ENCODE measurements around the gene UGT1A5.
A peak's percentile ranks its signal among the peaks of the same experiment; 100 is the strongest.

The UGT1A5 gene

DNA sequence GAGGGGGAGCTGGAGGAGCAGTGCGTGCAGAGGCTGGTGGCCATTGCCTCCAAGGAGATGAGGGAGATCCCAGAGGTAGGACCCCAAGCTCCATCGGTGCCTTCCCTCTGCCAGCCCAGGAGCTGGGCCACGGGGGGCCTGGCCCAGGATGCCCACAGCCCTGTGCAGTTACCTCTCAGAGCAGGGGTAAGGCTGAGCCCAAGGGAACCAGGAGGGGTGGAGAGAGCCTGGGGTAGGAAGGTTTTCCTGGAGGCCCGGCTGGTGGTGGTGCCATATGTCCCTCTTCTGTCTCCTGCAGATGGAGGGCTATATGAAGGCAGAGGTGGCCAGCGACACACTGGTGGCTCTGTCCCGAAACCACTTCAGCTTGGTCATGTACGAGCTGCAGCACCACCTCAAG is 76.8 kb downstream of the UGT1A5 start:
- no peak for DNase-seq (ENCODE audit: low read depth)

DNA sequence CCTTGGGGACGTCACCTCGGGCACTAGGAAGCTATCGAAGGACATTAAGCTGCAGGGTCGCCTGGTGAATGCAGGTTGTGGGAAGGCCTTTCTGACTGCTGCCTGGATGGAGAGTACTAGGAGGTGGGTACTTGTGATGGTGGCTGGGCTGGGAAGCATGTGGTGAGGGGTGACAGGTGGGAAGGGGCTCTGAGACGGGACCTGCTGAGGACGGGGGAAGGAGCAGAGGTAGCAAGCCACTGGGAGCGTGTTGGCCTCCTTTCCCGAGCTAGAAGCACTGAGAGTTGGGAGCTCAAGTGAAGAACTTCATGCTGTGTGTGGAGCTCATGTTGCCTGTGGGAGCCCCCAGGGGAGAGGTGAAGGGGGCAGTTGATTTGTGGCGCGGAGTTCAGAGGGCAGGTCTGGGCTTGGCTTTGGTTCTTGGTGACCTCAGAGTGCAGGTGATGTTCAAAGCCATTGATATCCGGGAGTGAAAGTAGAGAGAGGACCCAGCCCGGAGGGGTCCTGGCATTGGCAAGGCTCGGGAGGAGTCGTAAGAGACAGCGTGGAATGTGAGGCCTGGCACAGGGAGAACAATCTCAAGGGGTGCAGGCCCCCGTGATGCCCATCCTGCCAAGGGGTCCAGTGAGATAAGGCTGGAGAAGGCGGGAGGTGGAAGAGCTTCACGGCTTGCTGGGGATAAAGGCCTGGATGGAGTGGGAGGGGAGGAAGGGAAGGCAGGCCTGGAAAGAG is 78.6 kb downstream of the UGT1A5 start:
- DNase-seq (ENCODE audit: low read depth): no peak

DNA sequence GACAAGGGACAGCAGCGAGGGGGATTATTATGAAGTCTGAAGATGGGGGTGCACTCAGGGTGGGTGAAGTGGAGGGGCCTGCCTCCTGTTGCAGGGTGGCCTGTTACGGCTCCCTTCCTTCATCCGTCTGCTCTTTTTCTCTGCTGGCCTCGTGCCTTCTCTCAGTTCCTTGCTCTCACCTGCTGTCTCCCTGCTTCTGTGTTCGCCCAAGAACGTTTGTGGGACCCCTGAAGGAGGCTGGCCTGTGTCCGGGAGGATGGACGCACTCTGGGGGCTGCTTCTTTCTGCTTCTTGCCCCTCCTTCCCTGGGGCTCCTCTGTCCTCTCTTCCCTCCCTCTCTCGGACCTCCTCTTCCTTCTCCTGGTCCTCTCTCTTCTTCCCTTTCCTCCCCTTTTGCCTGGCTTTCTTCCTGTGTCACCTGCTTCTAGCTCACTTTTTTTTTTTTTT is 79.2 kb downstream of the UGT1A5 start:
- DNase-seq (ENCODE audit: low read depth): no peak

DNA sequence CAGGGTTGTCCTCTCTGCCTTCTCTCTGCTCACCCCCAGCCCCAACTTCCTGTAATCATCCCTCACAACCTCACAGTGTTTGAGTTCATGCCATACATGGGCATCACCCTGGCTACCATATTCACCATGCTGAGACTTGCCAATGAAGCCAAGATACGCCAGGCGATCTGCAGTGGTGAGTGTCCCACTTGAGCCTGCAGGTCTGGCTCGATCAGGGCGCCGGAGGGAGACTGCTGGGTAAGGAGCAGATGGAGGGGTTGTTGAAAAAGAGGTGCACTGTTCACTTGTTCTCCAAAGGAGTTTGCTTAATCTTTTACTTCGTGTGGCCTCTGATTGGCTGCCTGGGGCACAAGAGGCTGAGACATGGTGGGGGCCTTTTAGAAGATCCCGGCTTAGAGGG is 80.0 kb downstream of the UGT1A5 start:
- no peak for DNase-seq (ENCODE audit: low read depth)

GRCh38 chr2:233793465-233794127 is 80.9 kb downstream of the UGT1A5 start:
- no peak for DNase-seq (ENCODE audit: low read depth)

DNA sequence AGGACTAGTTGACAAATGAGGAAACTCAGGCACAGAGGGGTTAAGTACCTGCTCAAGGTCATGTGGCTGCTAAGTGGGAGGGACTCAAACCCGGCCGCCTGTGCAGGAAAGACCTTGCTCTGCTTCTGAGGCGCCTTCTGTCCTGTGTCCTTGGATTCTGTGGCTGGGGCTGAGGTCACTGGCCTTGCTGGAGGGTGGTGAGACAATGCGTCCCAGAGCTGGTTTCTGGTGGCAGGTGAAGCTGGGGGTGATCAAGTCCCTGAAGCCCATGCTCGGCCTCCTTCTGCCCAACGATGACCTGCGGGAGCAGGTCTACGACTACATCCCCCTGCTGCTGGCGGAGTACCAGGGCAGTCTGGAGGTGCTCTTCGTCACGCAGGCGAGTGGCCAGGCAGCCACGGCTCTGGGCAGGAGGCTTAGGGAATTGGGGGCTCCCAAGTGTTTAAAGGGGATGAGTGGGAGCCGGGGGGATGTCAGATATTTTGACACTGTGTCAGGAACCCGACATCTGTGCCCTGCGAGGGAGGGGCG is 81.5 kb downstream of the UGT1A5 start:
- no peak for DNase-seq (ENCODE audit: low read depth)

DNA sequence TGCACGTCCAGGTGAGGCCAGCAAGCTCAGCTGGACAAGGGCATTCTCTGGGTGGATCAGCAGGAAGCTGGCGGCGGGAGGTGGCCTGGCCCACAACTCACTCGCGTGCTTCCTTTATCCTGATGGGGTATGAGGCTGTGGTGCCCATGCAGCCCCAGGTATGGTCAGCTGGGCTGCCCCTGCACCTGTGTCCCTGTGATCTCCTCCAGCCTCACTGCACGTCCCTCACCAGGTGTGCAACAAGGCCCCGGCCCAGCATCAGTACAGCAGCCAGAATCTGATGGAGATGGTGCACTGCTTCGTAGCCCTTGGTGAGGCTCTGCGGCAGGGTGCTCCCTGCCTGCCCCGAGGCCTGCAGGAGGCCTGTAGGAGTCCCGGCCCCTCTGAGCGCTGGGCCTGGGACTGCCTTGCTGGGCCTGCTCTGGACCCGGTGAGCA is 83.0 kb downstream of the UGT1A5 start:
- DNase-seq (ENCODE audit: low read depth): no peak

GRCh38 chr2:233796254-233796653 is 83.5 kb downstream of the UGT1A5 start:
- no peak for DNase-seq (ENCODE audit: low read depth)

DNA sequence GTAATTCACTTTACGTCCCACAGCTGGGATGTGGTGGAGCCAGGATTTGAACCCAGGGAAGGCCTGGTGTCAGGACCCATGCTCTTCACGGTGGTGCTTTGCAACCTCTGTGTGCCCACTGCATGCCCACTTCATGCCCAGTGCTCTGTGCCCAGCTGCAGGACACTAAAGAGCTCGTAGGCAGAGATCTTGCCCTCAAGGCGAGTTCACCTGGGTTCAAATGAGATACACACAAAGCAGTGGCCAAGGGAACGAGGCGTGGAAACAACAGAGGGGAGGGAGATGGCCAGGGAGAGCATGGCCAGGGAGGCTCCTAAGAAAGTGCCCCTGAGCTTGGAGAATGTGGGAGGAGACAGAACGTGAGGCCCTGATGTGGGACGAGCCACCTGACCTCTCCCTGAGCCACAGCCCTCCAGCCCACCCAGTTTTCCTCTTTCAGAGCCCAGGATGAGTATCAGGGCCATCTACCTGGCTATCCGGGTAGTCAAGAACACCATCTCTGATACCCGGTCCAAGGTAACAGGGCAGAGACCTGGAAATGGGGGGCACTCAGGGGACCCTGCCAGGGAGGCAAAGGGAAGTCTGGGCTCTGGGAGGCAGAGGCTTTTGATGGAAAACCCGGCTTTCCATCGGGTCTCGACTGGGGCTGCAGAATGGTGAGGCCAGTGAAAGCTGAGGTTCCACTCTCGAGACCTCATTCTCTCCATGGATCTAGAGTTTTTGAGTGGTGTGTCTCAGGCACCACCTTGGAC is 85.8 kb downstream of the UGT1A5 start:
- DNase-seq (ENCODE audit: low read depth): no peak

- no peak for DNase-seq (ENCODE audit: low read depth)
Observed at GRCh38 chr2:233799087-233799665, 86.5 kb downstream of the UGT1A5 start.

GRCh38 chr2:233799716-233800115 is 87.0 kb downstream of the UGT1A5 start:
- DNase-seq (ENCODE audit: low read depth): no peak

- DNase-seq (ENCODE audit: low read depth): no peak
Observed at GRCh38 chr2:233800208-233800607, 87.5 kb downstream of the UGT1A5 start.

- DNase-seq (ENCODE audit: low read depth): peak; percentile 6
Observed at GRCh38 chr2:233801357-233802131, 88.8 kb downstream of the UGT1A5 start.

DNA sequence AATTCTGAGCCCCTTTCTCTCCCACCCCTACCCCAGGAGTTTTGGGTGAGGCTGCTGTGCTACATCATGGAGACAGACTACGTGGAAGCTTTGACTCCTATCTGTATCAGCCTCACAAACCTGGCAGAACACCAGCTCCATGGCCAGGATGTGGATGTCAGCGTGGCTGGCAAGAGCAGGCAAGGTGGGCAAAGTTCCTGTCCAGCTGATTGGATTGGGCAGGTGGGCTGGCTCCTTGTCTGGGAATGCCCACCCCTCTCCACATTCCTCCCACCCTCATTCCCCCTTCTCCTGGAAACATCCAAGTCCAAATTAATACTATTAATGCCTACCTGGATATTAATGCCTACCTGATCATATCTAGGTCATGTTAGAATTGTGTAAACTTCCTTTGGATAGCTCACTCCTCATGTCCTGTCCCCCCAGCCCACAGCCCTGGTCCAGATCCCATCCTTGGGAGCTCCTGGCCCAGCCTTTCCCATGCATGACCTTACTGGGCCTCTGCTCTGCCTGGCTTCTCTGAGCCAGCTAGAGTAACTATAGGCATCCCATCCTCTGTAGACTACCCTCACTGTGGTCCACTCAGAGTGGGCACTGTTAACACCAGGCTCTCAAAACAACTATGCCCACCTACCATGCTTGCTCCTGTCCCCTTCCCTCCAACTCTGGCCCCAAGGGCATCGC is 89.6 kb downstream of the UGT1A5 start:
- DNase-seq (ENCODE audit: low read depth): no peak

- DNase-seq (ENCODE audit: low read depth): no peak
Observed at GRCh38 chr2:233803292-233803911, 90.7 kb downstream of the UGT1A5 start.

DNA sequence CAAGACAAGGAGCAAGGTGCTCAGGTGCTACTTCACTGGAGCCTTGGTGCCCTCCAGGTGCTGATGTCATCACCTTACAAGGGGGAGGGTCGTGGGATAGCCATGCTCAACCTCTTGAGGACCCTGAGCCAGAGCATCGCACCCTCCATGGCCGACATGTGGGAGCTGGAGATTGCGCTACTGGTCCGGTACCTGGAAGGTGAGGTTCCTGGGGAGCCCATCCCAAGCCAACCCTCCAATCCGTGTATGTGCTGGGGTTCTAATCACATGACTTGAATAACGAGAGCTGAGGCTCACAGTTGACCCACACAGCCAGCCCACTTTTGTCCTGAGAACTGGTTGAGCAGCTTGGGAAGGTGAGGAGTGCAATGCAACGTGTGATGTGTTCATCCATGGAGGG is 91.3 kb downstream of the UGT1A5 start:
- no peak for DNase-seq (ENCODE audit: low read depth)

GRCh38 chr2:233807215-233807865 is 94.6 kb downstream of the UGT1A5 start:
- DNase-seq (ENCODE audit: low read depth): no peak

- DNase-seq (ENCODE audit: low read depth): no peak
Observed at GRCh38 chr2:233807966-233808935, 95.5 kb downstream of the UGT1A5 start.

DNA sequence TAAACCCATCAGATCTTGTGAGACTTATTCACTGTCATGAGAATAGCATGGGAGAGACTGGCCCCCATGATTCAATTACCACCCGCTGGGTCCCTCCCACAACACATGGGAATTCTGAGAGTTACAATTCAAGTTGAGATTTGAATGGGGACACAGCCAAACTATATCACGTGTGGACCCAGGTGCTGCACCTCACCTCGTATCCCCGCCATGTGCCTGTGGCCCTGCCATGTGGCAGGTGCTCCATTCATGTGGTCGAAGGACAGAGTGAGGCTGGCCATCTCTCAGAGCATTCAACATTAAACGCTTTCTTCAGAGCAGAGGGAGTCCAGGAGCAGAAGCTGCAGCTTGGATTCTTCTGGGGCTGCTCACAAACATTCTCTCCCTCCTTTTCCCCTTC is 97.7 kb downstream of the UGT1A5 start:
- DNase-seq (ENCODE audit: low read depth): no peak
